HL-60 (cell line): ENCODE data around the gene GRID2.
"Not testable (repeated sequence)": the region's sequence is repeated elsewhere in the genome, so short reads cannot be mapped to it uniquely, and the experiment has no call there.

ENCODE experiments used
- CTCF ChIP-seq: IDR thresholded peaks from one replicate; pipeline ENCODE4 v1.5.1; 2011; ENCODE audit warnings: low read length, control low read depth, inconsistent platforms; ENCODE audit not compliant: insufficient read depth
- GABPA ChIP-seq: IDR thresholded peaks from 2 replicates; pipeline ENCODE4 v1.6.1; 2012; ENCODE audit warnings: low read depth

GRCh38 chr4:92277057-92277881 lies 26.5 kb upstream of the GRID2 start:
- TF ChIP-seq GABPA, CTCF: not testable (repeated sequence)
